IPS-NIHi7 (cell line): ENCODE measurements around the gene MN1.

Experiments
- DNase-seq: peaks from one replicate; pipeline ENCODE4 v3.0.0; 2012; ENCODE audit warnings: mixed read lengths; ENCODE audit errors: extremely low spot score

The MN1 gene

DNA sequence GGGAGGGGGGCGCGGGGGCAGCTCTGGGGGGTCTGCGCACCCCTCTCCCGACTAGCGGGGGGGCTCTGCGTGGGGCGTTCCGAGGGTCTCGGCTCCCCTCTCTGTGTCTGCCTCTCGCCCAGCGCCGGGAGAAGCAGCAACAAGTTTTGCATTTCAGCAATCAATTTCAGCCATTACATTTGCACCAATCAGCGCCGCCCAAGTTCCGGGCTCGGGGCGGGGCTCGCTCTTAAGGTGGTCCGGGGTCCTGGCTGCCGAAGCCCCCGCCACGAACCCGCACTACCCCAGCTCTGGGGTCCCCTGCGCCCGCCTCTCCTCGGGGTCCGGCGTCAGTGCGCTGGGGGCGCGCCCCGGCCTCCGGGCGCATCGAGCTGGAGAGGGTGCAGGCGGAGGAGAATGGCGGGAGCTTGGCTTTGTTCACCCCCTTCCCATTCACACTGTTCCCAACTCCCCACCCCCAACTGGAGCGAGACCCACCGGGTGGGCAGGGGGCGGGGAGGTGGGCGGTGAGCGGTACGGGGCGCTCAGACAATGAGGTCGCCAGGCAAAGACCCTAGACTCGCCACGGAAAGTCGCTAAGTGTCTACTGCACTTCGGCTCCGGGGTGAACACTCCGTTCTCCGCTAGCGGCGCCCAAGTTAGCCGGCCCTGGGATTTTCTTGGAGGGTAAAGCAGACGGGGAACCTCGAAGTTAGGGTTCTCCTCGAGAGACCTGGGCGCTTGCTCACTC lies at the start of gene MN1:
Gene MN1, minus strand, starts transcription at position 141 of the 730 bp plus-strand sequence. CDS start 1,213 bp downstream, outside the sequence.
- peak; percentile 62 for DNase-seq

DNA sequence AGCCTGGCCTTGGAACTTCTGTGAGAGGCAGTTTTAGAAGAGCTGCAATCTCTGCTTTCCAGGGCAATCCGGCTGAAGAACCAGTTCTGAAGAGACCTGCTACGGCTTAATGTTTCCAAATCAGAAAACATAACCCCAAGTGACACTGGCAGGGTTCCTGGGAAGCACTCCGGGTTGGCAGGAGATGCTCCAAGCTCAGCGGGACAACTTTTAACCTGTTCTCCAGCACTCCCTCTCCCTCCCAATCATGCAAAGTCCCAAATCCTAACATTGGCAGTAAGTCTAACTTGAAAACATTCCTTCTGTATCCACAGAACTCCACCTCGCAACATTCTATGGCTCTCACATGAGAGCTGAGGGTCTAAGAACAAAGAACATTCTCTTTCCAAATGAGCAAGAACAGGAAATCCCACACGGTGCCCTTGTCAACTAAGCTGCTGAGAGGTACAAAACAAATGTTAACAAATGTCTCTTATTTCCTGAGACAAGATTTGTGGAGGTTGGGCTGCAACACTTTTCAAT lies 48.5 kb upstream of the MN1 start:
- no peak for DNase-seq

DNA sequence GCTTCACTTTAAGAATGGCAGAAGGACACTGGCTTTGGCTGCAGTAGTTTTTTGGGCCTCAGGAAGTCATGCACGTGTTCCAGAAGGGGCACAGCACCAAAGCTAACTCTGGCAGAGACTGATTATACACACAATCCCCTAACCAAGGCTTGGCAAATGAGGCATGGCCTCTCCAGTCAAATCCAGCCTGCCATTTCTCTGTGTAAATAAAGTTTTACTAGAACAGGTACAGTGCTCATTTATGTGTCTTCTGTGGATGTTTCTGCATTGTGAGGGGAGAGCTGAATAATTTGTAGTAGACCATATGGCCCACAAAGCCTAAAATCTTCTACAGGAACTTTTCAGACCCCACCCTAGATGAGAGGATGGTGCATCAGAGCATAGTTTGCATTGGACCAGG lies 46.4 kb upstream of the MN1 start:
- DNase-seq, result no peak

DNA sequence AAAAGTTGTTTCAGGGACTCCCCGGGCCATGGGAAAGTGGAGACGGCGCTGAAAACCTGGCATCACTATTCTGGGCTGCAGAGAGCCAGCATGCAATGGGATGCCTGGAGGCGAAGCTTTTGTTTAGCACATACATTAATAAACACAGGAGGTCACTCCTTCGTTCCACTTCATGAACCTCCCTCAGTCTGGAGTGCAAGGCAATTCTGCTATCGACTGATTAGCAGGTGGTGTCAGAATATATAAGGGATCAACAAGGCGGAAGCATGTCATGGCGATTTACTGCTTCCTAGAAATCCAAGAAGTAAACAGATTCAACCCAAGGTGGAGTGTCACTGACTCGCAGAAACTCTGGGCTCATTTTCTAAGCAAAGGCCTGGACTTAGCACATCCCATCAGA lies 45.4 kb upstream of the MN1 start:
- DNase-seq, result no peak

DNA sequence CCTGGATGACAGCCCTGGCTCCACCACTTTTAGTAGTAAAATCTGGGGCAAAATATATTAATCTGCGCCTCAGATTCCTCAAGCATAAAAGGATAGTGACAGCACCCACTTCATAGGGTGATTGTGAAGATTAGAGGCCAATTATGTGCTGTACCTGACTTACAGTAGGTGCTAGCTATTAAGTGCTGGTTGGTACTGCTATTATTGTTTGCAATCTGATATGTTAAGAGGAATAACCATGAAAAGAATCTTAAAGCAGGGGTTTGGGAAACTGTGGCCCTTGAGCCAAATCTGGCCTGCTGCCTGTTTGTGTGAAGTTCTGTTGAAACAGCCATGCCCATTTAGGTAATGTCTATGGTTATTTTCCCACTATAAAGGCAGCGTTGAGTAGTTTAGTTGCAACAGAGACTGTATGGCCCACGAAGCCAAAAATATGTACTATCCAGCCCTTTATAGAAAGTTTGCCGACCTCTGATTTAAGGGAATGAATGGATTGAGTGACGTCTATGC lies 44.7 kb upstream of the MN1 start:
- no peak for DNase-seq

- peak; percentile 50 for DNase-seq
Observed at GRCh38 chr22:27845644-27846043, 44.1 kb upstream of the MN1 start.

GRCh38 chr22:27844656-27845591 lies 43.4 kb upstream of the MN1 start:
- no peak for DNase-seq

DNA sequence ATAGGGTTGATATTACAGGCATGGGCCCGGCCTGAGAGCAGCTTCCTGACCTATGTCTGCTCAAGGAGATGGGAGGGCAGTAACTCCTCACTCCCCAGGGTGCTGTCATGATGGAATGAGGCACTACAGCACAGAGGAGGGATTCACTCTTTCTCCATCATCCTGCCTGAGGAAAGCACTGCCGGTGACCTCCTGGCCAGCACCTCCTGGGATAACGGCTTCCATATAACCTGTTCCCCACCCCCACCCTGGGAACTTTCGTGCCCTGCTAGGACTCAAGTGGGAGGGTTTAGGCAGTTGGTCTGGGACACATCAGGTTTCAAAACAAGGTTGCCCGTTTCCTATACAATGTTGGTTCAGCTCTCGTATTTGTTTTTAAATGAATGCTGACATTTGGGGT lies 42.7 kb upstream of the MN1 start:
- DNase-seq, result no peak

- no peak for DNase-seq
Observed at GRCh38 chr22:27843441-27843840, 41.9 kb upstream of the MN1 start.

DNA sequence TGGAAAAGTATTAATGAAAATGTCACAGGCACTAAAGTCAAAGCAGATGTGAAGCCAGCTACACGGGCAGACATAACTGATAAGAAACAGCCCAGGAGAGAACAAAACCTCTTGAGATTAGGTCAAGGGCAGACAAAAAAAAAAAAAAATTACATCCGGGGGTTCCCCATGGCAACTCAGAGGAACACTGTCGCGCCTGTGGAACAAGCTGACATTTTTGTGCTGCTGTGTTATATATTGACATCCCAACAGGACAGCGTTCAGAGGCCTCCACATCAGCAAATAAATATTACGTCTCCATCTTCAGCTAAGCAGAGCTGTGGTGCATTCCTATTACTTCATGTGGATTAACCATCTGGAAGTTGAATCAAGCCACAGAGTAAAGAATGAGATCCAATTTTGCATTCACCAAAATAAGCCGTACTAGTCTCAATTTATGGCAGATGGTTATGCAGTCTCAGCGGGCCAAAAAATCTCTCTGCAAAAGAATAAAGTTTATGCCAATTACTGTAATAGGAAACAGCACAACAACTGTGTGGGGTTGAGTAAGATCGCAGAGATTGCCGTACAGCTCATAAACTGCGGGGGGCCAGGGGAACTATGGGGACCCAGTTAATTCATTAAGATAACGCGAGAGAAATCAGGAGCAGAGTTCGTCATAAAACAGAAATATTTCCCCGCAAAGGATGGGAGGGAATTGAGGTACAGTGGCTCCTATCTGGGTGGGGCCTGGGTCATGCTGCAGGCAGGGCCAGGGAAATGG lies 41.3 kb upstream of the MN1 start:
- no peak for DNase-seq

GRCh38 chr22:27842201-27842600 lies 40.6 kb upstream of the MN1 start:
- DNase-seq, result no peak

- DNase-seq, result no peak
Observed at GRCh38 chr22:27840436-27840835, 38.9 kb upstream of the MN1 start.

DNA sequence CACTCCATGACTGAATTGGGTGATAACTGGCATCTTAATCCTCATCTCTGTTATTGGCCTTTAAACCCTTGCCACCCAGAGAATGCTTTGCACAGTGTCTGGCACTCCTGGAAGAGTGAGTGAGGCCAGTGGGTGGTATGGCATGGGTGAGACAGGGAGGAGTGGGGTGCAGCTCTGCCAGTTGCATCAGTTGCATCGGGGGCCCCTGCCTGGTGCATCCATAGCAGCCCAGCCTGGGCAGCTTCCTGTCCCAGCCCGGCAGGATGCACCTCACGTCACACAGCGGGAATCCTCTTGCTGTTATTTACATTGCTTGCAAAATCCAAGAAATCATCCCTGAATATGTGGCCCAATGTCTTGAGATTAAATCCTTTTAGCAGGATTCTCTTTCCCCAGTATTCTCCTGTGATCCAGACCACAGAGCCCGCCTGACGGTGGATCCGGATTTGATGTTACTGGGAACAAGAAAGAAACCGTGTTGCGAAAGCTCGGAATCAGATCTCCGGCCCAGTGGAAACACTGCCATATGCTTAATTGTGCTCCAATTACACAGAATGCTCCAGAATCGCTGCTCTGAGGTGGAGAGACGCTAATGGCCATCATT lies 37.6 kb upstream of the MN1 start:
- DNase-seq, result no peak

GRCh38 chr22:27836181-27836580 lies 34.6 kb upstream of the MN1 start:
- peak; percentile 39 for DNase-seq

DNA sequence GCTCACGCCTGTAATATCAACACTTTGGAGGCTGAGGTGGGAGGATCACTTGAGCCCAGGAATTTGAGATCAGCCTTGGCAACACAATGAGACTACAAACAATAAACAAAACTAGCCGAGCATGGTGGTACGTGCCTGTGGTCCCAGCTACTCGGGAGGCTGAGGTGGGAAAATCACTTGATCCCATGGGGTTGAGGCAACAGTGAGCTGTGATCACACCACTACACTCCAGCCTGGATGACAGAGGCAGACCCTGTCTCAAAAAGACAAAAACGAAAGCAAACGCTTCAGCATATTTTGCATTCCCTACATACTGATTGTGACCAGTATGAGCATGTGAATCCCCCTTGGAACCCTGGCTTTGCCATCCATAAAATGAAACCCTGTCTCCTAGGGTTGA lies 33.9 kb upstream of the MN1 start:
- DNase-seq, result no peak

- no peak for DNase-seq
Observed at GRCh38 chr22:27834364-27835185, 33.0 kb upstream of the MN1 start.

DNA sequence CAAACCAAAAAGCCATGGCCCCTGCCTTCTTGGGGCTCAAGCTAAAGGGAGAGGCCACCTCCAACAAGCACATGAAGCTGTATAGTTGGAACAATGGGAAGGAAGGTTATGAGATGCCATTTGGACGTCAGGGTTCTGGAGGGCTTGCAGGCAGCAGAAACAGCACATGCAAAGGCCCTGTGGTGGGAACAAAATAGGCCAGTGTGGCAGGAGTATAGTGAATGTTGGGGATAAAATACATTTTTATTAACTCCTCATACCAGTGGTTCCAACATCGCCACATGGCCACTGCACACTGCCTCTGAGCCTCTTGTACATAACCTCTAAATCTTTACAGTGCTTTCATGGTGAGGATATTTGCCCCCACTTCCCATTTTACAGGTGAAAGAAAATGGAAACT lies 32.2 kb upstream of the MN1 start:
- DNase-seq, result no peak

DNA sequence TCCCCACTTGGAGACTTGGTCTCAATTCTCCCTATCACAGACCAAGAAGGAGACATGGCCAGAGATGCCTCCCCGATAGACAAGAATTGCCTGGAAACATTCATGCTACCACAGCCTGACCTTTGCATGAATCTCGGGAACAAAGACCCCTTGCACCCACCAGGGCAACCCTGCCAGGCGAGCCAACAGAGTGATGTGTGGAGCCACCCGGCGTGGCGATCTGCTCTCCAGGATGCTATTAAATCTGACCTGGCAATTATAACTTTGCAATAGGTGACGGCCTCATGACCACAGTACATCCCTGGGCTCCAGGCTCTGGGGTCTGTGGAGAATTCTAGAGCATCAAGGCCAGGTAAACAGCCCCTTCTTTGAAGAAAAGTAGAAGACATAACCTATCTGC lies 31.1 kb upstream of the MN1 start:
- no peak for DNase-seq

DNA sequence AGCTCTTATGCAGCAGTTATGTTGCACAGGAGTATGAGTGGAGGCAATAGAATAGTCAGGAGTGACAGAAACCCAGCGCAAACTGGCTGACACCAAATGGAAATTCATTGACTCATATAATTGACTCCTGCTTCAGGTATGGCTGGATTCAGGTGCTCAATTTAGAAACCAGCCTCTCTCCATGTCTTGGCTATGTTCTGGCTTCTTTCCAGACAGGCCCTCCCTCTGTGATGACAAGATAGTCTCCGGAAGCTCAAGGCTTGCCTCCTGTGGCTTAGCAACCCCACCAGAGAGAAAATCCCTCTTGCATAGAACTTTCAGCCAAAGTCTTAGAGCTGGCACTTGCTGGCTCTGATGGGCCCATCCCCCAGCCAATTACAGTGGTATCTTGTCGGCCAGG lies 28.1 kb upstream of the MN1 start:
- no peak for DNase-seq
